HG03342 (cell line): ENCODE results near the gene NEGR1.

ENCODE experiments used
- ATAC-seq: cut with Tn5 transposase; IDR thresholded peaks from one replicate; pipeline ENCODE4 v1.9.1; 2021; ENCODE audit warnings: mild to moderate bottlenecking, moderate library complexity; ENCODE audit not compliant: unreplicated experiment

The NEGR1 gene

GRCh38 chr1:72122099-72122880 lies 160.0 kb downstream of the NEGR1 start:
- no peak for ATAC-seq

GRCh38 chr1:72119491-72119890 lies 162.8 kb downstream of the NEGR1 start:
- no peak for ATAC-seq

DNA sequence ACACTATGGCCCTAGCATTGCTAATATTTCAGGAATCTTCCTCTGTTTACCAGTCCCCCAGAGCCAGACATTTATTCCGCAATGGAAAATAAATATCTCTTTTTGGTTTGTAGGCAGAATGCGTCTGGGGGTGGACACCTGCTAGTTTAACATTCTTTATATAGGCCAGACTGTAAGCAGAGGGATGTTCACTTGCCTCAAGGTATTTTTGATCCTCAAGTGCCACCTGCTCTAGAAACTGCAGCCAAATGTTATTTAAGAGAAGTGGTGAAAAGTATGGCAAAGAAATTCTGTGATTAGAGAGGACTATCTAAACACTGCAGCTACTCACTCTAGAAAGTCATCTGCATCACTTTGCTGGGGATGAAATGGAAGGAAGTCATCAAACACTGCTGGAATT lies 164.7 kb downstream of the NEGR1 start:
- ATAC-seq: no peak

- ATAC-seq: no peak
These were observed 167.0 kb downstream of the NEGR1 start for GRCh38 chr1:72115290-72115689.

DNA sequence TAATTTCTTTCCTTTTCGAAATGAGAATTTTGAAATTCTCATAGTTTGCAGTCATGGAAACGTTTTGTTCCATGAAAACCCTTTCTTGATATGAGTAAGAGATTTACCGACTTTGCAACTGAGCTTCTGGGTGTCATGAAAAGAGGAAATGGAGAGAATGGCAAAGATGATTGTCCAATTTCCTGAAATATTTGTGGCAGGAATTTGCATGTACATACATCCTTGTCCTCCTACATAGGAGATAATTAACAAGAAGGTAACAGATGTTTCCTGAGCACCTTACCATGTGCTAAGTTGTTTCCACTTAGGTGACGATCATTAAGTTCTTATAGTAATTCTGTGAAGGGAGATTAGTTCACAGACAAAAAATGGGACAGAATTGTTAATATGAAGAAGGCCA lies 170.7 kb downstream of the NEGR1 start:
- ATAC-seq: no peak

- no peak for ATAC-seq
These were observed 172.4 kb downstream of the NEGR1 start for GRCh38 chr1:72109916-72110315.

GRCh38 chr1:72105201-72105600 lies 177.1 kb downstream of the NEGR1 start:
- no peak for ATAC-seq

GRCh38 chr1:72101840-72102632 lies 180.3 kb downstream of the NEGR1 start:
- no peak for ATAC-seq

GRCh38 chr1:72100771-72101170 lies 181.6 kb downstream of the NEGR1 start:
- no peak for ATAC-seq

DNA sequence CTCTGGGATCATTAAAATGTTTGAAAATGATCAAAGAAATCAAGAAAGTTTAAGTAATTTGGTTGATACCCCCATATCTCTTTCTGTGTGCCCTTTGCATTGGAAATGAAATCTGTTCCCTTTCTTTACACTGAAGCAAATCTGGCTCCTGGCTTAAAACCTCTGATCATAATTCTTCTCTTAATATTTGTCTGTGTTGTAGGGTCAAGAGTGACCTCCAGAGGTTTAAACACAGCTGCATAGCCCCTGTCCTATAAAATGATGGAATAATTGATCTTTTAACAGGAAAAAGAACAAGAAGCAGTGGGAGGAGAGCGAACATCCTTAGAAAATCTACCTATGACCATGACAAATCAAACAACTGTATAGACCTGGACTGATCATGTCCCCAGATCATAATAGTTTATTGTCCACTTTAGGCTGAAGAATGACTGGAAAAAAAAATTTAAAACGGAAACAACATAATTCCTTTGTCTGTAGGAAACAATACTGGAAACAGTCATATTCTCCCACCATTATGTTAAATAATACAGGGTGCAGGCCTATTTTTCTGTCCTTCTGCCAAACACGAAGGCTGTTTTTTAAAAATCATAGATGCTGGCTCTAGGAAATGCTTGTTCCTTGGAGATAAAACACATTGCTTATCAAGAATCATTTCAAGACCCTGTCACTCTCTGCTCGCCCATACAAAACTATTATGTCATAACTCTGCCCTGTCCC lies 184.3 kb downstream of the NEGR1 start:
- ATAC-seq: no peak

DNA sequence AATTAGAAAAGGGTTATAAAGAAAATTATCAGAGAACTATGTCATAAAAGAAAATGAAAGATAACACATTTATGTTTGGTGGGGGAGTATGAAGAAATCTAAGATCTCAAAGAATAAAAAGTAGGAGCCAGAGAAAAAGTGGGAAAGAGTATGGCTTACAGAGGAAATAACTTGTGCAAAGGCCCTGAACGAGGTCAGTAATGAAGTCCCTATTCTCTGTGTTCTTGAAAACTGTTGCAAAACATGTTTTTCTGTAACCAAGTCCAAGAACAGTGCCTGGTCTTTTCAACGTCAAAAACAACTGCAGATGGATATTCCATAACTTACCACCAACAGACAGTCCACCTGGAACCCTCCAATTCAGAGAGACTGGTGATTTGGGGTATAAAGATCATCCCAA lies 188.1 kb downstream of the NEGR1 start:
- ATAC-seq: no peak

DNA sequence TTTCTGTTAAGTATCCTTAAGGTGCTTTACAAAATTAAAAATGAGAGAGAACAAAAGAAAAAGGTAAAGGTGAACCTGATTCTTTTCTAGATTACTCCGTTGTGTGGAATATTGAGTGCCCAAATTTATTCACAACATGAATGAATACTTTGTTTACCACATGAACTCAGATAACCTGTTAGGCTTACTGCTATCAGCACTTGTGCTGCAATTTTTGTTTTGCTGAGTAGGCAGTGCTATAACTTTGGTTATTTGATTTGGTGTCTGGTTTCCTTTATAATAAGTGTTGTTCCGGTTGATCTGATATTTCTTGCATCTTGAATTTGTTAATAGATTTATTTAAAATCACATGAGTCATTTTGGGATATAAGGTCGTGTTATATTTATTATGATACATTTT lies 195.9 kb downstream of the NEGR1 start:
- ATAC-seq: no peak

GRCh38 chr1:72075425-72075824 lies 206.9 kb downstream of the NEGR1 start:
- no peak for ATAC-seq

DNA sequence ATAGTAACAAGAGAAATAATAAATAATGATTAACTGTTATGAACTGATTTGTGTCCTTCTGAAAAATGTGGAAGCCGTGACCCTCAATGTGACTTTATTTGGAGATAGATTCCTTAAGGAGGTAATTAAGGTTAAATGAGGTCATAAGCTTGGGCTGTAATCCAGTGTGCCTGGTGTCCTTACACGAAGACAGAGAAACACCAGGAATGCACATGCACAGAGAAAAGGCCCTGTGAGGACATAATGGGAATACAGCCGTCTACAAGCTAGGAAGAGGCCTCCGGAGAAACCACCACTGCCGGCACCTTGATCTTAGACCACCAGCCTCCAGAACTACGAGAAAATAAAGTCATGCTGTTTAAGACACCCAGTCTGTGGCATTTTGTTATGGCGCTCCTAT lies 215.9 kb downstream of the NEGR1 start:
- ATAC-seq: no peak

GRCh38 chr1:72064196-72065075 lies 217.9 kb downstream of the NEGR1 start:
- ATAC-seq: no peak

GRCh38 chr1:72063364-72064044 lies 218.8 kb downstream of the NEGR1 start:
- no peak for ATAC-seq

GRCh38 chr1:72062584-72062983 lies 219.8 kb downstream of the NEGR1 start:
- ATAC-seq: no peak

- ATAC-seq: no peak
These were observed 221.7 kb downstream of the NEGR1 start for GRCh38 chr1:72060466-72061245.

DNA sequence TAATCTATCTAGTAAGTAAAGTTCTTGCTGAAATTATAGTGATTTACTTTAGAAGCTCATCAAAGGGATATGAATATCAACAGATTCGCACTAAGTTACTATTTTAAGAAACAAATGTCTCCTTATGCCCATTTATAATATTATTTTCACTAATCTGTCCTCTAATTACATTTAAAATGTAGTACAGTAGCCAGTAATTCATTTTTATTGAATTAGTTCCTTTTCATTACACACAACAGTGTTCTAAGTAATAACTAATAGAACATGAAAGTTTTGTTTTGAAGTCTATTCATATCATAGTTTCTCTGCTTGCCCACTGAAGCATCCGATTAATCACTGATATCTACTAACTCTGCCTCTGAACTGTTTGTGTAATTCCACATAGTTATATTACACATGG lies 225.8 kb downstream of the NEGR1 start:
- ATAC-seq: no peak
